ENCODE measurements around the gene DOCK4.

- no peak for TF ChIP-seq CTCF (IDR thresholded peaks at IDR 0.05)
- no peak for TF ChIP-seq POLR2A (IDR thresholded peaks at IDR 0.05)
Measured at GRCh38 chr7:112137141-112138101, 68.8 kb downstream of the DOCK4 start.

All from thyroid gland (tissue), 4 donors.